Right lobe of liver (tissue), 4 donors: ENCODE data around the gene ITLN1.

Experiments
- CTCF ChIP-seq, 4 donors: fragments of 200-600 bp in 3 of 4; fragments of 450-650 bp in 1 of 4; IDR thresholded peaks; one replicate each; pipeline versions ENCODE4 v1.5.1 to v1.8.0; 2016 to 2022; ENCODE audit warnings: antibody characterized with exemption in 4 of 4, mild to moderate bottlenecking in 2 of 4
- POLR2A ChIP-seq: fragments of 450-650 bp; IDR thresholded peaks from one replicate; pipeline ENCODE4 v1.6.1; 2017; ENCODE audit warnings: antibody characterized with exemption, mild to moderate bottlenecking
- donor health status: DM: no; HTN: no; CAD: no.
- donor health status: DM: no; HTN: no; CAD: no.
- donor health status: DM: no; HTN: yes; CAD: no.

- TF ChIP-seq CTCF (IDR thresholded peaks at IDR 0.05) (no peak), POLR2A (no peak)
These were observed 26.5 kb downstream of the ITLN1 start for GRCh38 chr1:160858507-160858906.
